Mesodermal cell (in vitro differentiated cells): ENCODE data around the gene PIH1D2.
"Not testable (repeated sequence)": the region's sequence is repeated elsewhere in the genome, so short reads cannot be mapped to it uniquely, and the experiment has no call there.

ENCODE experiments used
- H3K27ac ChIP-seq: 2 replicates; pipeline ENCODE4 v1.7.0; 2013; ENCODE audit warnings: mild to moderate bottlenecking, low read depth, low read length, moderate library complexity; ENCODE audit not compliant: severe bottlenecking
- H3K36me3 ChIP-seq: 2 replicates; pipeline ENCODE4 v1.7.1; 2013; ENCODE audit warnings: mild to moderate bottlenecking, low read length, moderate library complexity; ENCODE audit not compliant: control insufficient read depth, insufficient read depth
- H3K4me1 ChIP-seq: one replicate; pipeline ENCODE4 v1.7.1; 2013; ENCODE audit warnings: mild to moderate bottlenecking, low read length; ENCODE audit not compliant: insufficient read depth, control insufficient read depth, poor library complexity, severe bottlenecking
- H3K4me3 ChIP-seq: 2 replicates; pipeline ENCODE4 v1.7.0; 2013; ENCODE audit warnings: low read length, control low read depth, mild to moderate bottlenecking; ENCODE audit not compliant: insufficient read depth, poor library complexity, severe bottlenecking; ENCODE audit errors: extremely low read depth
- H3K9me3 ChIP-seq: 2 replicates; pipeline ENCODE4 v1.7.1; 2013; ENCODE audit warnings: mild to moderate bottlenecking, low read length, moderate library complexity; ENCODE audit not compliant: control insufficient read depth
- WGBS, 2 experiments: methylation state at CpG; one replicate each; pipeline ENCODE4 v1.1.5; 2013; ENCODE audit warnings: missing lambda C conversion rate in 2 of 2; ENCODE audit not compliant: insufficient coverage in 2 of 2; 5-methylcytosine and 5-hydroxymethylcytosine counted together

The PIH1D2 gene

GRCh38 chr11:112051768-112052167 lies 22.0 kb downstream of the PIH1D2 start:
- H3K27ac ChIP-seq, result no peak overlapping the region
- H3K4me1 ChIP-seq, result no peaks in the 10 kb centered on the region
- no peaks in the 10 kb centered on the region for H3K9me3 ChIP-seq
- WGBS, 2 experiments, result 86% methylated on average over 1 of the region's 3 CpGs; no CpG with 5 or more reads in 1 of the 2 experiments
- no peak overlapping the region for H3K4me3 ChIP-seq
- H3K36me3 ChIP-seq, result peaks cover 84% of the 10 kb centered on the region

DNA sequence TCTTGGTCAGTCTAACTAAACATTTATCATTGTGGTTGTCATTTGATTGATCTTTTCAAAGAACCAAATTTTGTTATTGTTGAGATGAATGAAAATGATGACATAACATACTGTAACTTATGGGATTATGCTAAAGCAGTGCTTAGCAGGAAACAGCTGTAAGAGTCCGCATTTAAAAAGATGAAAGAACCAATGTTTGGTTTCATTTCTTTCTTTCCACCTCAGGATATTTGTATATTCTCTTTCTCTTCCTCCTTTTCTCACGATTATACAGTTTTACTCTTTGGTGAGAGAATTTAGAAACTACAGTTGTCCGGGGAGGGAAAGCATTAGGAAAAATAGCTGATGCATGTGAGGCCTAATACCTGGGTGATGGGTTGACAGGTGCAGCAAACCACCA lies 23.1 kb downstream of the PIH1D2 start:
- WGBS, 2 experiments, result no CpG with 5 or more reads among the region's 3 CpGs
- Histone ChIP-seq H3K4me3 (no peak overlapping the region), H3K4me1 (no peaks in the 10 kb centered on the region), H3K27ac (no peak overlapping the region), H3K9me3 (no peaks in the 10 kb centered on the region), H3K36me3 (peaks cover 83% of the 10 kb centered on the region)

DNA sequence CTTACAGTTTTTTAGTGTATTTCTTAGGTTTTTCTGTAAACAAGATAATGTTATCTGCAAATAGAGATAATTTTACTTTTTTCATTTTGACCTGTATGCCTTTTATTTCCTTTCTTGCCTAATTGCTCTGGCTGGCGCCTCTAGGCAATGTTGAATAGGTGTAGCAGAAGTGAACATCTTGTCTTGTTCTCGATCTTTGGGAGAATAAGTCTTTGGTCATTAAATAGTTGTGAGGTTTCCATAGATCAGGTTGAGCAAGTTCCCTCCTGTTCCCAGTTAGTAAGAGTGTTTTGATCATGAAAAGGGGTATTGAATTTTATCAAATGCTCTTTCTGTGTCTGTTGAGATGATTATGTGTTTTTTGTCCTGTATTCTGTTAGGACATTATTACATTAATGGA lies 24.0 kb downstream of the PIH1D2 start:
- no peak overlapping the region for H3K4me3 ChIP-seq
- no peak overlapping the region for H3K27ac ChIP-seq
- 0% methylated on average over 1 of the region's 2 CpGs for WGBS, 2 experiments
- H3K36me3 ChIP-seq, result peaks cover 85% of the 10 kb centered on the region
- H3K4me1 ChIP-seq, result no peaks in the 10 kb centered on the region
- H3K9me3 ChIP-seq, result no peaks in the 10 kb centered on the region

GRCh38 chr11:112048256-112048655 lies 25.6 kb downstream of the PIH1D2 start:
- WGBS, 2 experiments, result 100% methylated on average over 1 of the region's 3 CpGs; no CpG with 5 or more reads in 1 of the 2 experiments
- not testable (repeated sequence) for H3K4me1 ChIP-seq, H3K9me3 ChIP-seq, H3K4me3 ChIP-seq, H3K27ac ChIP-seq
- peaks cover 78% of the 10 kb centered on the region for H3K36me3 ChIP-seq

GRCh38 chr11:112046647-112047046 lies 27.2 kb downstream of the PIH1D2 start:
- 89 to 100% methylated on average over 1 of the region's 2 CpGs for WGBS, 2 experiments
- H3K27ac ChIP-seq, H3K9me3 ChIP-seq, H3K4me3 ChIP-seq: not testable (repeated sequence)
- Histone ChIP-seq H3K36me3 (peaks cover 67% of the 10 kb centered on the region), H3K4me1 (peaks cover 14% of the 10 kb centered on the region)

DNA sequence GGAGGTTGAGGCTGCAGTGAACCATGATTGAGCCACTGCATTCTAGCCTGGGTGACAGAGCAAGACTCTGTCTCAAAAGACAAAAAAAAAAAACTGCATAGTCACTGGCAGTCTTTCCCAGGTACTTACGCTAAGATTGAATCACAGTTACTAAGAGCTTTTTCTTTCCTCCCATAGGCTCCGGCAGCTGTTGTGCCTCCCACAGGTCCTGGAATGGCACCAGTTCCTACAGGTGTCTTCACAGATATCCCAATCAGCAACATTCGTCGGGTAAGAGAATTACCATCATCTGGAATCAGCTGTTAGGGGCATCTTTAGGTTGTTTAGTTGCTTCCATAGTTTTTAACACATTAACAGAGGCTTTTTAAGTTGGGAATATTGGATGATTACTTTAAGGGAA lies 28.9 kb downstream of the PIH1D2 start:
- 94 to 100% methylated on average over 2 of the region's 4 CpGs for WGBS, 2 experiments
- H3K36me3 ChIP-seq, result peaks cover 66% of the 10 kb centered on the region
- H3K9me3 ChIP-seq, result no peaks in the 10 kb centered on the region
- H3K4me3 ChIP-seq, result no peak overlapping the region
- no peak overlapping the region for H3K27ac ChIP-seq
- peaks cover 19% of the 10 kb centered on the region for H3K4me1 ChIP-seq

GRCh38 chr11:112042961-112043304 lies 30.9 kb downstream of the PIH1D2 start:
- H3K36me3 ChIP-seq, result peaks cover 59% of the 10 kb centered on the region
- H3K9me3 ChIP-seq, result no peaks in the 10 kb centered on the region
- no CpG with 5 or more reads among the region's 2 CpGs for WGBS, 2 experiments
- H3K27ac ChIP-seq, result peak overlapping the region; percentile 61
- H3K4me3 ChIP-seq, result no peak overlapping the region
- H3K4me1 ChIP-seq, result peaks cover 19% of the 10 kb centered on the region

DNA sequence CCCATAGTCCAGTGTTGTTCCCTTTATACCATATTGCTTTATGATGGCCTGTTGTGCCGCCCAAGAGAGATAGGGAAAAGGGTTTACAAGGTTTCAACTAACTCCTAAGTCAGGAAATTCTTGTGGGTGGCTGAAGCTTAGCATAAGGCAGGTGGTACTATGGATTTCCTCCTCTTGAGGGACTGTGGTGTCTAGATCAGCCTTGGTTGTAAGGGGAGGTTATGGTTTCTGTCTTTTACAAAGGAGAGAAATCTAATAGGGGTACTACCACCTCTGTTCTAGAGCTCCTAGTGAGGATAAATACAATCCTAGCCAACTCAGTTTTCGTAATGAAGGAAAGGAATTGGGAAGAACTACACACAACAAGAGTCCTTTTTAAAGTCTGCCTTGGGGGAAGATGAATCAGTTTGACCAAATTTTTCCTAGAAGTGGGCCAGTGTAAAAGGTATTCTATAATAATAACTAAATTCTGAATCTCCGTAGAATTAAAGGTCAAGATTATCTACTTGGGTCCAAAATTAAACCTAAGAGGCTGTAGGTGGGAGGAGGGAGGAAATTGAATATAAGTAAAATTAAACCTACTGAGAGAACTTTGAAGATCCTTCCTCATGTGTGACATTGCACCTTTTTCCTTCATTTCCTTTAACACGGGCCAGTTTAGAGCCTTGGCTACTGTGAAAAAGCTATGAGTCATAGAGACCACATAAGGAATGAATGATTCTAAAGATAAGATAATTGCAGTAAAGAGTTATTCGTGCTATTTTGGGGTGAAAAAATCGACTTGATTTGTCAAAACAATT lies 31.5 kb downstream of the PIH1D2 start:
- no peak overlapping the region for H3K4me3 ChIP-seq
- no CpG with 5 or more reads among the region's 6 CpGs for WGBS, 2 experiments
- H3K4me1 ChIP-seq, result peaks cover 19% of the 10 kb centered on the region
- H3K36me3 ChIP-seq, result peaks cover 63% of the 10 kb centered on the region
- H3K27ac ChIP-seq, result peak overlapping the region; percentile 61
- no peaks in the 10 kb centered on the region for H3K9me3 ChIP-seq

DNA sequence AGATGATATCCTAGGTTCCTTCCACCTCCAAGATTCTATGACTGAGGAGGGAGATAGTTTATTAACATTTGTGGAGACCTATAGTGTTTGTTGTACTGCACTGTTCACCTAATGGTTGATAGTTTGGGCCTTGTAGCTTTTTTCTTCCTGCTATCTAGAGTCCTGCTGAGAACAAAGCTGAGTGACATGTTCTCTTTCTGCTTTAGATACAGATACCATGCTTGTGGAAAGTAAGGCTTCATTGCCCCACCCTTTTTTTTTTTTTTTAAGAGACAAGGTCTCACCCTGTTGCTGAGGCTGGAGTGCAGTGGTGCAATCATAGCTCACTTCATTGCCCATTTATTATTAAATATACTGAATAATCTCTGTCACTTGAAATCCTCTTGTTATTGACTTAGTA lies 36.3 kb downstream of the PIH1D2 start:
- peaks cover 14% of the 10 kb centered on the region for H3K4me1 ChIP-seq
- H3K9me3 ChIP-seq, result no peaks in the 10 kb centered on the region
- H3K4me3 ChIP-seq, result no peak overlapping the region
- H3K36me3 ChIP-seq, result peaks cover 70% of the 10 kb centered on the region
- no peak overlapping the region for H3K27ac ChIP-seq

DNA sequence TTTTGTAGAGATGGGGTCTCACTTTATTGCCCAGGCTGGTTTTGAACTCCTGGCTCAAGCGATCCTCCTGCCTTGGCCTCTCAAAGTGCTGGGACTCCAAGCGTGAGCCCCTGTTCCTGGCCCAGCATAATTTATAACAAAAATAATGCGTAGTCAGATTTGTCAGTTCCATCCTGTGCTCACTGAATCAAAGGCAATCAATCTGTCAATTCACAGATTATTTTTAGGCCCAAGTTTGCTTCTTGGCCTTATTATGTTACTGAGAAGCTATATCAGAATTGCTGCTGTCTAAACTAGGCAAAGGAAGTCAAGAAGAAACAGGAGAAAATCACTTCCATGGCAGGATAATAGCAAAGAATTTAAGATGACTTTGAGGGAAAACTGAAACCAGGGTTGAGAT lies 39.9 kb downstream of the PIH1D2 start:
- H3K36me3 ChIP-seq, result peaks cover 77% of the 10 kb centered on the region
- WGBS, 2 experiments, result 97 to 100% methylated on average over 3 of the region's 3 CpGs

DNA sequence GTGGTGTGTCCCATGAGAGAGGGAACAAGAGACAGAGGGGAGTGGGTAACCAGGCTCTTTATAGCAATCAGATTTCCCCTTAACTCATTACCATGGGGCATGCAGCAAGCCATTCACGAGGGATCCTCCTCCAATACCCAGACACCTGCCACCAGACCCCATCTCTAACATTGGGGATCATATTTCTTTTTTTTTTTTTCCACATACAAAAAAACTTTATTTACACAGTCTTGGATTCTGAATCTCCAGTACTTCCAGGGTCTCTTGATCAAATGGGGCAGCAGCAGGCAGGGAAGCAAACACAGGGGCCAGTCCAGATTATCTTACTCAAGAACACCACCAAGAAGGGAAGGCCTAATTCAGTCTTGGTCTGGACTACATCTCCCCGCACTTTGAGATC lies 44.4 kb downstream of the PIH1D2 start:
- 87 to 100% methylated on average over 1 to 2 of the region's 2 CpGs for WGBS, 2 experiments
- Histone ChIP-seq H3K4me3 (no peak overlapping the region), H3K4me1 (no peaks in the 10 kb centered on the region), H3K36me3 (peaks cover 63% of the 10 kb centered on the region), H3K27ac (no peak overlapping the region), H3K9me3 (no peaks in the 10 kb centered on the region)

More for the DNA sequence above, 39.9 kb downstream of the PIH1D2 start:
- Histone ChIP-seq H3K4me1 (no peaks in the 10 kb centered on the region), H3K4me3 (no peak overlapping the region), H3K27ac (no peak overlapping the region), H3K9me3 (no peaks in the 10 kb centered on the region)
